Measurements from ENCODE around the gene PRKAG1.

PRKAG1 gene

GRCh38 chr12:48977290-48978281 lies 41.0 kb downstream of the PRKAG1 start:
- ChIA-PET POLR2A (ENCODE audit: low non-redundant PET) (no interaction called here), CTCF (interaction anchor here (0.5 to 4.3 kb wide), 28 partner anchors 9 to 278 kb away, joined by 3 to 30 read pairs (median 4); partner anchors contain the start of gene DDX23)
- TF ChIP-seq CTCF (conservative IDR thresholded peaks at IDR 0.05; ENCODE audit: low read depth) = peak; percentile 79

GRCh38 chr12:48973941-48974673 lies 44.5 kb downstream of the PRKAG1 start:
- ChIA-PET CTCF (no interaction called here), POLR2A (ENCODE audit: low non-redundant PET) (no interaction called here)
- H3K27ac ChIP-seq = no peak overlapping the region
- no peak for DNase-seq (ENCODE audit: low spot score)
- no peak for TF ChIP-seq CTCF (conservative IDR thresholded peaks at IDR 0.05; ENCODE audit: low read depth)

More at GRCh38 chr12:48977290-48978281, 41.0 kb downstream of the PRKAG1 start:
- H3K27ac ChIP-seq = no peak overlapping the region
- no peak for DNase-seq (ENCODE audit: low spot score)

GRCh38 chr12:48973531-48973930 lies 45.0 kb downstream of the PRKAG1 start:
- CTCF ChIA-PET = no interaction called here
- H3K27ac ChIP-seq = no peak overlapping the region
- no peak for TF ChIP-seq CTCF (conservative IDR thresholded peaks at IDR 0.05; ENCODE audit: low read depth)

GRCh38 chr12:48972952-48973483 lies 45.6 kb downstream of the PRKAG1 start:
- no peak for DNase-seq (ENCODE audit: low spot score)
- ChIA-PET CTCF (no interaction called here), POLR2A (ENCODE audit: low non-redundant PET) (no interaction called here)
- TF ChIP-seq CTCF (conservative IDR thresholded peaks at IDR 0.05; ENCODE audit: low read depth) = no peak
- H3K27ac ChIP-seq = no peak overlapping the region

More at GRCh38 chr12:48973531-48973930, 45.0 kb downstream of the PRKAG1 start:
- POLR2A ChIA-PET (ENCODE audit: low non-redundant PET) = no interaction called here
- DNase-seq (ENCODE audit: low spot score) = no peak

GRCh38 chr12:48972213-48972951 lies 46.2 kb downstream of the PRKAG1 start:
- H3K27ac ChIP-seq = no peak overlapping the region
- POLR2A ChIA-PET (ENCODE audit: low non-redundant PET) = no interaction called here
- TF ChIP-seq CTCF (conservative IDR thresholded peaks at IDR 0.05; ENCODE audit: low read depth) = no peak
- CTCF ChIA-PET = no interaction called here
- no peak for DNase-seq (ENCODE audit: low spot score)
